Activated naive CD4-positive, alpha-beta T cell treated with Interleukin-2 at 50 U/mL for 16 hours (primary cell): ENCODE results near the gene KIAA0513.

Experiments
- DNase-seq: peaks from one replicate; pipeline ENCODE4 v3.0.0-alpha.2; 2020

The KIAA0513 gene

DNA sequence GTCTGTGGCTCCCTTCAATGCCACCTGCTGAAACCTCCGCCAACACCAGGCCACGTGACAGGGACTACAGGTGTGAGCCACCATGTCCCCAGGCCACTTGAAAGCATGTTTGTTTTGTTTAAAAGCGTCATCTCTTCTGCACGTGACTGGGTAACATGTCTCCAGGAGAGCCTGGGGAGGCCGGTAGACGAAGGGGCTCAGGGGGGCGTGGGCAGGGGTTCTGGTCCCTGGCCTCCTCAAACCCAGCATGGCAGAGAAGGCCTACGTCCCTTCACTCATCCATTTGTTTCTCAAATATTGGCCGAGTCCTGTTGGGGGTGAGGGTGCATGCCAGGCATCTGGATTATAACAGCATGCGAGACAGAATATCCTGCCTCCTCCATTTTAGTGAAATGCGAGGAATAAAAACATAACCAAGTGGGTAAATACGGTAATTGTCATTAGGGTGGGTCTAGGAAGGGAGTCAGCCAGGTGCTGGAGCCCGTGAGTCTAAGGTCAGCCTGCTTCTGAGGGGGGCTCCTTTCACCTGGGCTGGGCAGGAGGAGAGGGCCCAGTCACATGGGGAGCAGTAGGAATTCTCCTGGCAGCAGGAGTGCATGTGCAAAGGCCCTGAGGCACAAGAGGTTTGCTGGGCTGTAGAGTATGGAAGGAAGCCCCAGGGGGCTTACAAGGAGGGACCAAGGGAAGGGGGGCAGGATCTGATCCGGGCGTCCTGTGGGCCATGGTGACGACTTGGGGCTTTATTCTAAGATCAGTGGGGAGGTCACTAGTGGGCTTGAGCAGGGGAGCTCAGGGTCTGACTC is 111.4 kb downstream of the KIAA0513 start:
- DNase-seq: no peak

DNA sequence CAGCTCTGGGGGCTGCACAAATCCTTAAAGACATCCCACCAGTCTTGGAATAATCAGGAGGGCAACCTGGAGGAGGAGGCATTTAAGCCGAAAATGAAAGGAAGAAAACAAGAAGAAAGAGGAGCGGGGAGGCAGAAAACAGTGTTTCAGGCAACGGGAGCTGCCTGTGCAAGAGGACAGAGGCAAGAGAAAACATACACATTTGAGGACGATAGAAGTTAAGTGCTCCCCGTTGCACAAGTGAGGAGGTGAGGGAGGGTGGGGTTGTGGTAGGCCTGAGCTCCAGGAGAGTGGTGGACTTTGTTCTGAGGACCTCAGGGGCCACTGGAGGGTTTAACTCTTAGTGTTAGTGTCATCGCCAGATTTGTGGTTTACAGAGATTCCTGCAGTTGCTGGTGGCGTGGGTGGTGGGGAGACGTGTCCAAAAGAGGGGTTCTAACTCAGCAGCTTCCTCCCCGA is 112.3 kb downstream of the KIAA0513 start:
- no peak for DNase-seq

DNA sequence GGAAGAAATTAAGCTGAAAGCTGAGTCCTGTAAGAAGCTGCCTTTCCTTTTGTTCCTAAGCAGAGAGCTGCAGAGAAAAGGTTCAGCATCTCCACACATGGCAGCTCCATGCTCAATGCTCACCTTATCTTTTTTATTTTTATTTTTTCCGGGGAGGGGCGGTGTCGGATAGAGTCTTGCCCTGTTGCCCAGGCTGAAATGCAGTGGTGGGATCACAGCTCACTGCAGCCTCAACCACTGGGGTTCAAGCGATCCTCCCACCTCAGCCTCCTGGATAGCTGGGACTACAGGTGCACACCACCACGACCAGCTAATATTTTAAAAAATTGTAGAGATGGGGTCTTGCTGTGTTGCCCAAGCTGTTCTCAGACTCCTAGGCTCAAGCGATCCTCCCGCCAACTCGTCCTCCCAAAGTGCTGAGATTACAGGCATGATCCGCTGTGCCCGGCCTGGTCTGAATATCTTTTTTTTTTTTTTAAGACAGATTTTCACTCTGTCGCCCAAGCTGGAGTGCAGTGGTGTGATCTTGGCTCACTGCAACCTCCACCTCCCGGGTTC is 112.9 kb downstream of the KIAA0513 start:
- DNase-seq: no peak

DNA sequence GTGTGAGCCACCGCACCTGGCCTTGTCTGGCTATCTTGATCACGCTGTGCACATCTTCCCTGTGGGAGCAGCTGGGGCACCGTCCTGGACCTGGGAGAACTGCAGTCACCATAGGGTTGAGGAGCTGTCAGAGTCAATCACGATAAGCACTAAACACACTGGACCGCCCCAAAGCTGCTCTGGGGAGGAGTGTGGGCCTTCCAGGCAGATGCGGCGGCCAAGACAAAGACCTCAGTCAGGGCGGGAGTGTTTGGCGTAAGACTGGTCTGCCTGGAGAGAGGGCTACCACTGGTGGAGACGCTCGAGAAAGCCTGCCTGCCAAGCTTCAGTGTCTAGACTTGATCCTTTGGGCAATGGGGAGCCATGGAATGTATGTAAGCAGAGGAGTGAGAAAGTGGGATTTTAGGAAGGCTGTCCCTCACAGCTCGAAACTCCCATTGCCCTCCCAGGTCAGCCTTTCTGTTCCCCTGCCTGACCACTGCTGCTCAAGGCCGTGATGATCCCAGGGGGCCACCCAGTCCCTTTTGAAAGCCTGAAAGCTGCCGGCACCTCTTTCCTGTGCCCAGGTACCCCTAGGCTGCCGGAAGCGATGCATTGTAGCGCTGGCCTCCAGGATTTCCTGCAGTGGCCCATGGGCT is 114.0 kb downstream of the KIAA0513 start:
- DNase-seq: no peak

DNA sequence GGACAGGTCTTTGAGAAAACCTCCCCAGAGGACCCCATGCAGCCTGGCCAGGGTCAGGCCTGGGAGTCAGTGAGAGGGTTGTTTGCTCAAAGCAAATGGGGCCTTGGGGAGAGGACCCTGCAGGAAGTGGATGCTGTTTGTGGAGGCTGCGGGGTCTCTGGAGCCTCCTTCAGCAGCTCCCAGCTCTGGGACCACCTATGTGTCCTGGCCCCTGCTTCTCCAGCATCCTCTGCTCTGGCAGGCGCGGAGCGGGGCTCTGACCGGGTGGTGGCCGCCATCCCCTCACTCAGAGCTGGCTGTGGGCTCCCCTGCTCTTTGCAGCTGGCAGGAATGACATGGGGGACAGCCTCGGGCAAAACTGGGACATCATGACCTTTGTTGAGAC is 114.5 kb downstream of the KIAA0513 start:
- no peak for DNase-seq

DNA sequence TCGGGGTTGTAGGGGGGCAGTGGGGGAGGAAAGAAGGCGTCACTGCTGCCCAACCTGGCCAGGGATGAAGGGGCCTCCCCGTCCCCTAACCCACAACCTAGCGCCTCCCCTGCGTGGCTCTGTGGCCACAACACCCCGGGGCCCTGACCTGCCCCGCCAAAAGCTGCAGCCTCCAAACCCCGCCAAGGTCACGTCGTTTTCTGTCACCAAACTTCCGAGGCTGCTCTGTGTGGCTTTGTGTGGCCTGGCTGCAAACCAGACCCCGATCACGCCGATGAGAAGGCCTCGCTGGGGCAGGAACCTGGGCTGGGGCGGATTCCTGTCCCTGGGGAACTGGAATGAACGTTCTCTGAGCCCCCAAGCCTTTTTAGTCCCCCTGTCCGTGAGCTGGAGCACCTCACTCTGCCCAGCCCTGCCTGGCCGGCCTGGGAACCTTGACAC is 115.2 kb downstream of the KIAA0513 start:
- no peak for DNase-seq
